ENCODE results near the gene SLC37A4. TPM values are rescaled to one million over a fixed set of nuclear protein-coding genes. Genes with fewer than 3 reads are reported as not detected.

The SLC37A4 gene
- total and polyA plus RNA-seq, 2 of the 8 experiments (the other 6 are each of a cell fraction or from before 2014, with no cell fraction given): 35.1 to 91.9 TPM

DNA sequence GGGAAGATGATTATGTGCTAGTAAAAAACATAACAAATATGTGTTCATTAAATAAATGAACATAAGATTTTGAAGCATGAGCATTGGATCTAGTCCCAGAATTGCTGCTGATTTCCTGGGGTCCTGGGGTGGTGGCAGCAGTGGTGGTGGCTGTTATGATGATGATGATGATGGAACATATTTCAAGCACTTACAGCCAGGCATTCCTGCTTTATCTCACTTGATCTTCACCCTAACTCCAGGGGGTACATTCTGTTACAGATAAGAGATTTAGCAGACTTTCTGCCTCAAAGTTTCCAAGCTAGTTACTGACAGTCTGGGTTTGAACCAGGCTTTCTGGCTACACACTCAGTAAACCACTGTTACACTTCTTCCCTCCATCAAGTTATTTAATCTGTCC, 6.9 kb downstream of the SLC37A4 start (continued):
- no peak for TF ChIP-seq ATF3 (IDR thresholded peaks at IDR 0.05; ENCODE audit: insufficient read depth, low read depth, low read length)
- TF ChIP-seq ASH2L (IDR thresholded peaks at IDR 0.05; ENCODE audit: low read length): no peak
- TF ChIP-seq ZNF274 (IDR thresholded peaks at IDR 0.05; ENCODE audit: borderline replicate concordance, extremely low read depth, low read length): no peak
- no peak for TF ChIP-seq JUN (IDR thresholded peaks at IDR 0.05; ENCODE audit: low read depth, low read length)
- TF ChIP-seq YY1 (IDR thresholded peaks at IDR 0.05; ENCODE audit: low read depth, low read length): no peak
- no peak for TF ChIP-seq MAFK (IDR thresholded peaks at IDR 0.05; ENCODE audit: low read depth, low read length)
